ENCODE measurements around the gene SLC22A2. TPM values are rescaled to one million over a fixed set of nuclear protein-coding genes. Genes with fewer than 3 reads are reported as not detected.

Gene SLC22A2
- total and polyA plus RNA-seq, 2 donors (not counting 3 experiments of a cell fraction or from before 2014, with no cell fraction given): not detected

DNA sequence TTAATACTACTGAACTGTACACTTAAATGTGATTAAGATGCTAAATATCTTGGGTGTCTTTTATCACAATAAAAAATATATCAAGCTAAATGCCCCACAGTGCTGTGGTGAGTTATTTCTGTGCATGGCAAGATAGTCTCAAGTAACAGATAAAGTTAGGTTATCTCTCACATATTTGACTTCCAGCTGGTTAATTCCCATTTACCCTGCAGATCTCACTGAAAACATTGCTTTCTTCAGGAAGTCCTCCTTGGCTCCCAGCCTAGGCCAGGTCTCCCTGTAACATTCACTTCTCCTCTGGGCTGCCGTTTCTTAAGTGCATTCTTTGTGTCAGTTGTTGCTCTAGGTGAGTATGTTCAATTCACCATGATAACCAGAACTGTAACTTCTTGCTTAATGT, 77.9 kb downstream of the SLC22A2 start:
- POLR2A ChIA-PET: no interaction called here
- no TSS peak for BruUV-seq (replicated peaks)
- no peak overlapping the region for H3K27ac ChIP-seq (ENCODE audit: insufficient read depth, low read depth, low read length)
- H3K9me1 ChIP-seq (replicated peaks; ENCODE audit: control insufficient read depth, extremely low read depth, insufficient read depth, low read length): no peaks in the 10 kb centered on the region
- no peak overlapping the region for H2AFZ ChIP-seq (ENCODE audit: low read depth, low read length)
- no peaks in the 10 kb centered on the region for H3K27me3 ChIP-seq (ENCODE audit: control insufficient read depth in 2 of 2, insufficient read depth in 2 of 2, low read length in 2 of 2)
- H3K4me2 ChIP-seq (ENCODE audit: insufficient read depth, low read length): no peak overlapping the region
- no peak overlapping the region for H3K4me3 ChIP-seq (replicated peaks in 1 of 3; ENCODE audit: insufficient read depth in 1 of 3, low read depth in 1 of 3, low read length in 3 of 3)
- TF ChIP-seq POLR2A (IDR thresholded peaks at IDR 0.05; ENCODE audit: low read depth, low read length): no peak
- TF ChIP-seq JUN (IDR thresholded peaks at IDR 0.05; ENCODE audit: borderline replicate concordance, insufficient read depth, insufficient read length, low read depth): no peak
- TF ChIP-seq FOS (IDR thresholded peaks at IDR 0.05; ENCODE audit: borderline replicate concordance, insufficient read depth, low read length): no peak
- TF ChIP-seq, protein P1, sequence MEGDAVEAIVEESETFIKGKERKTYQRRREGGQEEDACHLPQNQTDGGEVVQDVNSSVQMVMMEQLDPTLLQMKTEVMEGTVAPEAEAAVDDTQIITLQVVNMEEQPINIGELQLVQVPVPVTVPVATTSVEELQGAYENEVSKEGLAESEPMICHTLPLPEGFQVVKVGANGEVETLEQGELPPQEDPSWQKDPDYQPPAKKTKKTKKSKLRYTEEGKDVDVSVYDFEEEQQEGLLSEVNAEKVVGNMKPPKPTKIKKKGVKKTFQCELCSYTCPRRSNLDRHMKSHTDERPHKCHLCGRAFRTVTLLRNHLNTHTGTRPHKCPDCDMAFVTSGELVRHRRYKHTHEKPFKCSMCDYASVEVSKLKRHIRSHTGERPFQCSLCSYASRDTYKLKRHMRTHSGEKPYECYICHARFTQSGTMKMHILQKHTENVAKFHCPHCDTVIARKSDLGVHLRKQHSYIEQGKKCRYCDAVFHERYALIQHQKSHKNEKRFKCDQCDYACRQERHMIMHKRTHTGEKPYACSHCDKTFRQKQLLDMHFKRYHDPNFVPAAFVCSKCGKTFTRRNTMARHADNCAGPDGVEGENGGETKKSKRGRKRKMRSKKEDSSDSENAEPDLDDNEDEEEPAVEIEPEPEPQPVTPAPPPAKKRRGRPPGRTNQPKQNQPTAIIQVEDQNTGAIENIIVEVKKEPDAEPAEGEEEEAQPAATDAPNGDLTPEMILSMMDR (IDR thresholded peaks at IDR 0.05; ENCODE audit: extremely low read depth in 1 of 2, insufficient read depth in 1 of 2, low read depth in 1 of 2, low read length in 2 of 2): no peak
- TF ChIP-seq, protein P2, sequence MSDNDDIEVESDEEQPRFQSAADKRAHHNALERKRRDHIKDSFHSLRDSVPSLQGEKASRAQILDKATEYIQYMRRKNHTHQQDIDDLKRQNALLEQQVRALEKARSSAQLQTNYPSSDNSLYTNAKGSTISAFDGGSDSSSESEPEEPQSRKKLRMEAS (IDR thresholded peaks at IDR 0.05; ENCODE audit: insufficient read depth, insufficient read length): no peak
- TF ChIP-seq POLR2AphosphoS5 (IDR thresholded peaks at IDR 0.05; ENCODE audit: insufficient read depth, low read depth, low read length): no peak
- TF ChIP-seq MYC (IDR thresholded peaks at IDR 0.05; ENCODE audit: low read depth, low read length): no peak
- no peak for TF ChIP-seq GATA2 (IDR thresholded peaks at IDR 0.05; ENCODE audit: insufficient read depth, insufficient read length, low read depth, low read length)
- TF ChIP-seq EZH2 (IDR thresholded peaks at IDR 0.05; ENCODE audit: borderline replicate concordance, low read depth, low read length, severe bottlenecking): no peak
- dilution Hi-C loops (cut with MboI; ENCODE audit: extremely low pct_ligation_motif_present, low sequenced_read_pairs): no loop called here
- intact Hi-C loops (cut with micrococcal nuclease): no loop called here
- no peaks in the 10 kb centered on the region for H4K20me1 ChIP-seq (replicated peaks; ENCODE audit: control insufficient read depth, extremely low read depth, insufficient read depth, low read length)
- no peaks in the 10 kb centered on the region for H3K4me1 ChIP-seq (ENCODE audit: control insufficient read depth, extremely low read depth, insufficient read depth, low read length)
- FAIRE-seq (no peak), DNase-seq (ENCODE audit: low read depth, low spot score) (no peak)
- H3K9ac ChIP-seq (replicated peaks; ENCODE audit: extremely low read depth, insufficient read depth, low read length): no peak overlapping the region
- CTCF ChIA-PET: no interaction called here
- H3K9me3 ChIP-seq (replicated peaks; ENCODE audit: control insufficient read depth, insufficient read depth, low read length): no peaks in the 10 kb centered on the region
- no peaks in the 10 kb centered on the region for H3K36me3 ChIP-seq (ENCODE audit: control insufficient read depth in 2 of 2, extremely low read depth in 1 of 2, insufficient read depth in 2 of 2, low read length in 2 of 2)
- no peaks in the 10 kb centered on the region for H3K79me2 ChIP-seq (ENCODE audit: control insufficient read depth, insufficient read depth, low read length)

Measured in endothelial cell of umbilical vein (primary cell).